Fibroblast of lung (primary cell): ENCODE measurements around the gene EIF3F. TPM values are rescaled to one million over a fixed set of nuclear protein-coding genes. Genes with fewer than 3 reads are reported as not detected.

Experiments used
- DNase-seq, 2 donors: peaks; one replicate each; pipeline versions ENCODE4 v3.0.0 to v3.0.0-alpha.2; 2010; ENCODE audit warnings: low read depth in 2 of 2
- H2AFZ ChIP-seq: 2 replicates; pipeline ENCODE4 v1.5.1; 2012; ENCODE audit warnings: low read length, control low read depth, inconsistent platforms
- H3K27ac ChIP-seq: 2 replicates; pipeline ENCODE4 v1.5.1; 2011; ENCODE audit warnings: low read length, control low read depth; ENCODE audit not compliant: insufficient read depth
- H3K27me3 ChIP-seq: 2 replicates; pipeline ENCODE4 v1.5.1; 2011; ENCODE audit warnings: mild to moderate bottlenecking, low read length; ENCODE audit not compliant: control insufficient read depth, insufficient read depth
- H3K36me3 ChIP-seq: 2 replicates; pipeline ENCODE4 v1.5.1; 2011; ENCODE audit warnings: low read length; ENCODE audit not compliant: control insufficient read depth, insufficient read depth
- H3K4me1 ChIP-seq: 2 replicates; pipeline ENCODE4 v1.5.1; 2011; ENCODE audit warnings: low read length; ENCODE audit not compliant: control insufficient read depth, insufficient read depth; ENCODE audit errors: extremely low read depth
- H3K4me2 ChIP-seq: 2 replicates; pipeline ENCODE4 v1.5.1; 2011; ENCODE audit warnings: low read length, control low read depth; ENCODE audit not compliant: insufficient read depth; ENCODE audit errors: extremely low read depth
- H3K4me3 ChIP-seq, 4 experiments: fragments of 200-600 bp in 1 of 4; sonication (generic) in 1 of 4; replicated peaks in 1 of 4; 2 replicates each; pipeline ENCODE4 v1.5.1; 2011 to 2016; ENCODE audit warnings: low read length in 4 of 4, low read depth in 3 of 4, mild to moderate bottlenecking in 3 of 4, control low read depth in 2 of 4, inconsistent platforms in 1 of 4, mixed read lengths in 1 of 4; ENCODE audit not compliant: insufficient read depth in 1 of 4; ENCODE audit errors: control extremely low read depth in 1 of 4
- H3K79me2 ChIP-seq: 2 replicates; pipeline ENCODE4 v1.5.1; 2012; ENCODE audit warnings: mild to moderate bottlenecking, low read length, inconsistent platforms; ENCODE audit not compliant: control insufficient read depth, insufficient read depth
- H3K9ac ChIP-seq: 2 replicates; pipeline ENCODE4 v1.5.1; 2011; ENCODE audit warnings: mild to moderate bottlenecking, low read length, control low read depth; ENCODE audit not compliant: insufficient read depth
- H3K9me3 ChIP-seq: 2 replicates; pipeline ENCODE4 v1.5.1; 2012; ENCODE audit warnings: low read depth, low read length; ENCODE audit not compliant: control insufficient read depth, insufficient read depth
- H4K20me1 ChIP-seq: 2 replicates; pipeline ENCODE4 v1.5.1; 2011; ENCODE audit warnings: low read length; ENCODE audit not compliant: control insufficient read depth, insufficient read depth; ENCODE audit errors: extremely low read depth
- CTCF ChIP-seq, 2 donors: IDR thresholded peaks in 1 of 2; conservative IDR thresholded peaks in 1 of 2; 1 replicate in 1 of 2; 2 replicates in 1 of 2; pipeline ENCODE4 v1.5.1; 2011 to 2012; ENCODE audit warnings: low read length in 2 of 2, control low read depth in 1 of 2, inconsistent platforms in 1 of 2, low read depth in 1 of 2, mild to moderate bottlenecking in 1 of 2
- EZH2 ChIP-seq: IDR thresholded peaks from 2 replicates; pipeline ENCODE4 v1.5.1; 2012; ENCODE audit warnings: low read length, control low read depth, mild to moderate bottlenecking; ENCODE audit errors: missing control alignments
- polyA plus RNA-seq, 2 donors: library from polyadenylated mRNA; depleted of rRNA in 1 of 2; stranded (reverse) in 1 of 2; unstranded in 1 of 2; fragments of >200 nt; gene quantifications; 2 replicates each; pipeline ENCODE4 v1.2.1, GENCODE V29; 2011 to 2012; ENCODE audit warnings: missing spikeins in 1 of 2
- total RNA-seq: library from RNA; depleted of rRNA; stranded (reverse); fragments of >200 nt; gene quantifications from 2 replicates; pipeline ENCODE4 v1.2.1, GENCODE V29; 2014

Gene EIF3F
- total and polyA plus RNA-seq, 2 donors (not counting 1 experiment from before 2014, with no cell fraction given), result 303 to 323 TPM

GRCh38 chr11:8039530-8040260 lies 52.6 kb downstream of the EIF3F start:
- Histone ChIP-seq H3K4me2 (no peak overlapping the region), H3K27ac (no peak overlapping the region), H3K4me3 (no peak overlapping the region)

GRCh38 chr11:8040261-8040920 lies 53.3 kb downstream of the EIF3F start:
- H3K9me3 ChIP-seq, result no peaks in the 10 kb centered on the region
- H3K79me2 ChIP-seq, result no peaks in the 10 kb centered on the region
- peaks cover 2% of the 10 kb centered on the region for H3K27me3 ChIP-seq
- no peak overlapping the region for H3K4me3 ChIP-seq
- H3K9ac ChIP-seq, result no peak overlapping the region
- no peak overlapping the region for H2AFZ ChIP-seq
- no peak for DNase-seq
- TF ChIP-seq CTCF (conservative IDR thresholded peaks at IDR 0.05 in 1 of 2, IDR thresholded peaks at IDR 0.05 in 1 of 2; ENCODE audit: low read depth in 1 of 2, low read length in 2 of 2), result no peak
- TF ChIP-seq EZH2, result no peak
- no peaks in the 10 kb centered on the region for H4K20me1 ChIP-seq
- H3K36me3 ChIP-seq, result no peaks in the 10 kb centered on the region
- H3K4me2 ChIP-seq, result no peak overlapping the region
- no peak overlapping the region for H3K27ac ChIP-seq
- H3K4me1 ChIP-seq, result no peaks in the 10 kb centered on the region

More at GRCh38 chr11:8039530-8040260, 52.6 kb downstream of the EIF3F start:
- TF ChIP-seq EZH2, result no peak
- no peak for TF ChIP-seq CTCF (conservative IDR thresholded peaks at IDR 0.05 in 1 of 2, IDR thresholded peaks at IDR 0.05 in 1 of 2; ENCODE audit: low read depth in 1 of 2, low read length in 2 of 2)
- Histone ChIP-seq H3K9ac (no peak overlapping the region), H4K20me1 (no peaks in the 10 kb centered on the region), H3K4me1 (no peaks in the 10 kb centered on the region), H3K9me3 (no peaks in the 10 kb centered on the region), H2AFZ (no peak overlapping the region), H3K27me3 (peaks cover 2% of the 10 kb centered on the region), H3K36me3 (no peaks in the 10 kb centered on the region), H3K79me2 (no peaks in the 10 kb centered on the region)
- no peak for DNase-seq

- Histone ChIP-seq H3K4me2 (no peak overlapping the region), H3K4me1 (no peaks in the 10 kb centered on the region), H3K9ac (no peak overlapping the region), H3K9me3 (no peaks in the 10 kb centered on the region), H3K27me3 (peaks cover 2% of the 10 kb centered on the region), H3K27ac (no peak overlapping the region), H2AFZ (no peak overlapping the region), H3K36me3 (no peaks in the 10 kb centered on the region), H4K20me1 (no peaks in the 10 kb centered on the region), H3K79me2 (no peaks in the 10 kb centered on the region), H3K4me3 (no peak overlapping the region)
- TF ChIP-seq CTCF (conservative IDR thresholded peaks at IDR 0.05 in 1 of 2, IDR thresholded peaks at IDR 0.05 in 1 of 2; ENCODE audit: low read depth in 1 of 2, low read length in 2 of 2), result no peak
- no peak for TF ChIP-seq EZH2
- DNase-seq, result no peak
Measured at GRCh38 chr11:8040921-8041285, 53.8 kb downstream of the EIF3F start.
